Measurements from ENCODE around the gene DDX10. TPM values are rescaled to one million over a fixed set of nuclear protein-coding genes. Genes with fewer than 3 reads are reported as not detected.
A peak's percentile ranks its signal among the peaks of the same experiment; 100 is the strongest.
"Not testable (repeated sequence)": the region's sequence is repeated elsewhere in the genome, so short reads cannot be mapped to it uniquely, and the experiment has no call there.

Gene DDX10
- 39.1 and 43.4 TPM in 2 replicates for total RNA-seq (2014; rRNA removed; shearing (Covaris generic))

DNA sequence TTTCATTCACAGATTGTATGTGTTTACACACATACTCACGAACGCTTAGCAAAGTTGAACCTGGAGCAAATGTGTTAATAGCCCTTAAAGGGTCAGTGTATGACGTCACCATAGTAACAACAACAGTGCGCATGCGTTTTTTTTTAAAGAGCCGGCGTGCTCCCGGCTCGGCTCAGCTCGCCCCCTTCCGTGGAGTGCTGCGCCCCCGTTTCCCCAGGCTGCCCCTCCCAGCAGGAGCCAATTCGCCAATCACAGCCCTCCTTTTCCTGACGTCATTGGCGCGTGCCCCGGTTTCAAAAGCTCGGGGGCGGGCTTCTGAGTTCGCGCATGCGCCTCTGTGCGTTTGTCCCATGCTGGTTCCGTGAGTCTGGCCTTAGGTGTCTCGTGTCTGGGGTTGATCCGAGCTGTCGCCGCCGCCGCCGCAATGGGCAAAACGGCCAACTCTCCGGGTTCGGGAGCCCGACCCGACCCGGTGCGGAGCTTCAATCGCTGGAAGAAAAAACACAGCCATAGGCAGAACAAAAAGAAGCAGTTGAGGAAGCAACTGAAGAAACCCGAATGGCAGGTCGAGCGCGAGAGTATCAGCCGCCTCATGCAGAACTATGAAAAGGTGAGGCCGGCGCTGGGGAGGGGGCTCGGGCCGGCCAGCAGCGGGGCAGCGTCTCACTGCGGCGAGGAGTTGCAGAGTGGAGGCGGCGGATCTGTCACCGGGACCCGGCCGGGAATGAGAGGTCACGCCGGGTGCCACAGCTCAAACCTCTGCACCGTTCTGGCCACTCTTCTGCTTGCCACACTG is at the start of gene DDX10:
Gene DDX10, plus strand, starts transcription at position 340 of the 796 bp plus-strand sequence. Its CDS starts 85 bp downstream, at position 425.
- Histone ChIP-seq H3K4me3 (peak within 1 kb of the TSS; percentile 93), H3K9me3 (replicated peaks) (no peaks in the 10 kb centered on the region), H3K27ac (peak within 1 kb of the TSS; percentile 62), H3K27me3 (no peaks in the 10 kb centered on the region), H3K4me1 (peaks cover 2% of the 10 kb centered on the region), H3K36me3 (no peaks in the 10 kb centered on the region)
- DNase-seq = peak; percentile 95 to 97

DNA sequence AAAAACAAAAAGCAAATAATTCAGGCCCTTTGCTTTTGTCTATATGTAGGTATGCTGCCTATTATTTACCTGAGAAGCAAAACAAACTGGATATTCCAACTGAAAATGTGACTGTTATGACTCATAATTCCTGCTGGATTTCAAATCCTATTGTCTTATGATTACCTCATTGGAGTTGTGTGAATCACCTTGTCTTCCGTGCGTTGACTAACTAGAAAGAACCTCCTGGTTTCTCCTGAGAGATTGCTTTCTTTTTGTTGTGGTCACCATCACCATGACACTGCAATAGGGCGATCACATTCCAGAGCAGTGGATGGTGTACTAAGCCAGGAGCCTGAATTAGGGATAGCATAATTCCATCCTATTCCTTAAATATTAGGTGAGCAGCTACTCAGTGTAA is 48.3 kb upstream of the DDX10 start:
- Histone ChIP-seq H3K4me3 (no peak overlapping the region), H3K27ac (no peak overlapping the region), H3K27me3 (no peaks in the 10 kb centered on the region), H3K36me3 (no peaks in the 10 kb centered on the region), H3K4me1 (peaks cover 8% of the 10 kb centered on the region), H3K9me3 (replicated peaks) (no peaks in the 10 kb centered on the region)
- no peak for DNase-seq

DNA sequence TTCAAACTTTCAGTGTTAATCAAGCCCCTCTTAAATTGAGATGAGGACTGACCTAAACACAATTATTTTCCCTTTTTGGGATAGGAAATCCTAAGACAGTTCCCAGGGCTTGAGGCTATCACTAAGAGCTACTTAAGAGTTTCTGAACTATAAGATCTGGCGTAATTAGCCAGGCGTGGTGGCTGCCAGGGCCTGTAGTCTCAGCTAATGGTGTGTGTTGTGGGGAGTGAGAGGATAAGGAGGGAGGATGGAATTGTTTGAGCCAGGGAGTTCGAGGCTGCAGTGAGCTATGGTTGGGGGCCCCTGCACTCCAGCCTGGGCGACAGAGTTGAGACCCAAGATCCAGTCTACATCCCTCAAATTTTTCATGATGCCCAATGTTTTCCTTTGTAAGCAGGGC is 47.8 kb upstream of the DDX10 start:
- Histone ChIP-seq H3K27ac (no peak overlapping the region), H3K4me1 (peaks cover 13% of the 10 kb centered on the region), H3K27me3 (no peaks in the 10 kb centered on the region), H3K9me3 (replicated peaks) (no peaks in the 10 kb centered on the region), H3K36me3 (no peaks in the 10 kb centered on the region), H3K4me3 (no peak overlapping the region)
- no peak for DNase-seq

DNA sequence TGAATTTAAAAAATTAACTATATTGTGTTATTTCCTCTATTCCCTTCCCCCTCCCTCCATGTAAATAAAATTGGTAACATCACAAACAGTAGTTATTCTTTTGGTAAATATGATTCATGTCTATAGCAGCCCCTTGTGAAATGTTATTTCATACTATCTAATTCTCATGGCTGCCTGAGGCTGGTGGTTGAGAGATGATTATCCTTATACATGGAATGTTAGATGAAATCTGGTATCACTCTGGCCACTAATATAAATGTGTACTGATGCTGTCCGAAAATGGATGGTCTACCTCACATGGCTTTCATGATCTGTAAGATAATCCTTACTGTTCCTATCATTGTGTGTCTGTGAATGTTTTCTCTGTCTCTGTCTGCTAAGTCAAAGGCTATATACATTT is 46.3 kb upstream of the DDX10 start:
- H3K9me3 ChIP-seq (replicated peaks) = no peaks in the 10 kb centered on the region
- no peak overlapping the region for H3K4me3 ChIP-seq
- no peaks in the 10 kb centered on the region for H3K27me3 ChIP-seq
- DNase-seq = no peak
- peaks cover 16% of the 10 kb centered on the region for H3K4me1 ChIP-seq
- no peak overlapping the region for H3K27ac ChIP-seq
- H3K36me3 ChIP-seq = no peaks in the 10 kb centered on the region

DNA sequence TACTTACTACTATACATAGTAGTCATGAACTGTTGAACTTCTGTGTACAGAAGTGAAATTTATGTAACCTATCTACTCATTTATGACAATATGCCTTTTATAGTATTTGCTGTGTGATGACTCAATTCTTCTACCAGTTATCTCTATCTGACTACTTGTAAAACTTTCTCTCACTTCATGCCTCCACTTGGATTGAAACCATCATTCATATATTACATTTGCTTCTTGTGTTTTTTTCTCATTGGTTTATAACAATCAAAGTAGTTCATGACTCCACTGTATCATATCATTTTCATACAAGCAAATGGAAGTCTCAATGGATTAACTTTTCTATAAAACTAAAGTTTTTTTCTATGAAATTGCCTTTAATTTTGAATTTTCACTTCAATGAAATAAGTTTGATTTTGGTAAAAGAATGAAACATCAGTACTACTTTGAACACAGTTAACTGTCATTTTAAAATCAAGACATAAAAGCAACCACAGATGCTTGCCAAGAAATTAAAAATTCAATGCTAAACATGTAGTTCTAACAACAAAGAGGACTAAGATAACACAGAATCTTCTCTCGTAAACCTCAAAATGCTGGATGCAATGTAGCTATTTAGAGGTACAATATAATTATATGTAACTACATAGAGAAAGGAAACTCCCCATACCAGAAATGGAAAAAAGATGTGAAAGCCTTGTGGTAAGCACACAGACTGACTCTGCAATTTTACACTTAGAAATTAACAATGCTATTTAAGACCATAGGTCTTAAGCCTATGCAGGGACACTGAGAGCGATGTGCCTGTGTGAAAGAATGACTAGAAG is 43.7 kb upstream of the DDX10 start:
- Histone ChIP-seq H3K27me3 (no peaks in the 10 kb centered on the region), H3K4me3 (no peak overlapping the region), H3K9me3 (replicated peaks) (no peaks in the 10 kb centered on the region), H3K36me3 (no peaks in the 10 kb centered on the region), H3K4me1 (peaks cover 16% of the 10 kb centered on the region), H3K27ac (no peak overlapping the region)
- no peak for DNase-seq

DNA sequence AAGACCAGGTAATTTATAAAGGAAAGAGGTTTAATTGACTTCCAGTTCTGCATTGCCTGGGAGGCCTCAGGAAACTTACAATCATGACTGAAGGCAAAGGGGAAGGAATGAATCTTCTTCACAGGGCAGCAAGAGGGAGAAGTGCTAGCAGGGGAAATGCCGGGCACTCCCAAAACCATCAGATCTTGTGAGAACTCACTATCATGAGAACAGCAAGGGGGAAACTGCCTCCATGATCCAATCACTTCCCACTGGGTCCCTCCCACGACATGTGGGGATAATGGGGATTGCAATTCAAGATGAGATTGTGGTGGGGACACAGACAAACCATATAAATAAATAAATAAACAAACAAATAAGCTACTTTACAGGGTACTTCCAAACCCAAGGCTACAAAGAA is 42.5 kb upstream of the DDX10 start:
- H3K27me3 ChIP-seq = no peaks in the 10 kb centered on the region
- H3K27ac ChIP-seq = no peak overlapping the region
- no peaks in the 10 kb centered on the region for H3K36me3 ChIP-seq
- H3K4me1 ChIP-seq = peaks cover 16% of the 10 kb centered on the region
- no peak for DNase-seq
- H3K9me3 ChIP-seq (replicated peaks) = no peaks in the 10 kb centered on the region
- H3K4me3 ChIP-seq = no peak overlapping the region

DNA sequence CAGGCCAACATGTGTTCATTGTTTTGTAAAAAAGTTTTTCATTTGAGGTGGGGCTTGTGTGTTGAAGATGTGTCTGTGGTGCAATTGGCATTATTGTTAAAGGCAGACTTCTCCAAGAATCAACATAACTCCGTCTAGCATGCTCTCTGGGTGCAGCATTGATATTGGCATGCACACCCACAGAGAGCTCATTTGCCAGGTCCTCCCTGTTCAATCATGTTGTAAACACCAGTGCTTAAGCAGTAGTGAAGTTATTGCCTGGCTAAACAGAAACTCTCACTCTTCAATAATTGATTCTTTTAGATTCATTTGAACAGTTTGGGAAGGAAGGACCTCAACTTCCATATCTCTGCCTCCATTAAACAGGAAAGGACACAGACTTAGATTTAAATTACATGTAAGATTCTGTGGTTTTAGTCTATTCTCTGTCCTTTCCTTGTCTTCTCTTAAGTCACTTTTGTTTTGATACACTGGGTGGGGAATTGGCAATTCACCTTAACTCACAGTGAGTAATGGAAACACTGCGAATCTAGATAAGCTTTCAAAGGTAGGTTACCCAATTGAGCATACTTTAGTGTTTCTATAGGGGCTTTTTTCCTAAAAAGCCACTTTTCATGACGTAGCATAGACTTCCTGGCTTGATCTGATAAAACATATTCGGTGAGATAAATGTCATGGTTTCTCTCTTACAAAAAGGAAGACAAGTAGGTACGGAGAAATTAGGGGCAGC is 40.5 kb upstream of the DDX10 start:
- no peaks in the 10 kb centered on the region for H3K9me3 ChIP-seq (replicated peaks)
- H3K36me3 ChIP-seq = no peaks in the 10 kb centered on the region
- peaks cover 16% of the 10 kb centered on the region for H3K4me1 ChIP-seq
- H3K27me3 ChIP-seq = no peaks in the 10 kb centered on the region
- no peak overlapping the region for H3K27ac ChIP-seq
- DNase-seq = no peak
- H3K4me3 ChIP-seq = no peak overlapping the region

DNA sequence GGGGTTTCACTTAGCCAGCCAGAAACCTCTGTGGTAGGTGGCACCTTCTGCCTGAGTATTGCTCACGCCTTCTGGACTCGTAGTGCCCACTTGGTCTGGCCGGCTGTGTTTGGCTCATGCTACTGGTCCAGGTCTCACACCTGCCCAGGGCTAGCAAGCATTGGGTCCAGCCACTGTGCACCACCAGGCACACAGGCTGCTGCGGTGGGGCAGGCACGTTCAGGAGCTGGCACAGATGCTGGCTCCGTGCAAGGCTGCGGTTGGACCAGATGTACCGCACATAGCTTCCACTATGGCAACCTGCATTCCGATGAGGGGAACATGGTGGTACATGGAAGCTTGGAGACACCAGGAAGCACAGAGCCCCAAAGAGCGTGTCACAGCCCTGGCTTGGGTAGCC is 36.5 kb upstream of the DDX10 start:
- no peaks in the 10 kb centered on the region for H3K36me3 ChIP-seq
- H3K4me1 ChIP-seq = no peaks in the 10 kb centered on the region
- H3K27me3 ChIP-seq = no peaks in the 10 kb centered on the region
- H3K27ac ChIP-seq = no peak overlapping the region
- no peak overlapping the region for H3K4me3 ChIP-seq
- H3K9me3 ChIP-seq (replicated peaks) = no peaks in the 10 kb centered on the region
- no peak for DNase-seq

DNA sequence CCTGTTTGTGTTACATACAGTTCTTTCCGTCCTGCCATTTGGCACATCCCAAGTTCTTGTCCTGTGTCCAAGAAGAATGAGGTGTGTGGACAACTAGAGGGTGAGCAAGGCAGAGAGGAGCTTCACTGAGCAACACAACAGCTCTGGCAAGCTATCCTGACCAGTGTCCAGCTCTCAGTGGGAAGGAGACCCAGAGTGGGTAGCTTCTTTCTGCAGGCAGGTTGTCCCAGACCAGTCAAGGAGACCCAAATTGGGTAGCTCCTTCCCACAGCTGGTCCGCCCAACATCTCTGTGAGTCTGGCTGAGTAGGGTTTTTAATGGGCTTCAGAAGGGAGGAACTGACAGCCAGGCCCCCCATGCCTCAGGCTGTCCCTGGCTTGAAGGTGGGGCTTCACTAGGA is 36.1 kb upstream of the DDX10 start:
- Histone ChIP-seq H3K9me3 (replicated peaks) (no peaks in the 10 kb centered on the region), H3K27me3 (no peaks in the 10 kb centered on the region), H3K27ac (no peak overlapping the region), H3K4me1 (no peaks in the 10 kb centered on the region), H3K36me3 (no peaks in the 10 kb centered on the region), H3K4me3 (no peak overlapping the region)
- no peak for DNase-seq

DNA sequence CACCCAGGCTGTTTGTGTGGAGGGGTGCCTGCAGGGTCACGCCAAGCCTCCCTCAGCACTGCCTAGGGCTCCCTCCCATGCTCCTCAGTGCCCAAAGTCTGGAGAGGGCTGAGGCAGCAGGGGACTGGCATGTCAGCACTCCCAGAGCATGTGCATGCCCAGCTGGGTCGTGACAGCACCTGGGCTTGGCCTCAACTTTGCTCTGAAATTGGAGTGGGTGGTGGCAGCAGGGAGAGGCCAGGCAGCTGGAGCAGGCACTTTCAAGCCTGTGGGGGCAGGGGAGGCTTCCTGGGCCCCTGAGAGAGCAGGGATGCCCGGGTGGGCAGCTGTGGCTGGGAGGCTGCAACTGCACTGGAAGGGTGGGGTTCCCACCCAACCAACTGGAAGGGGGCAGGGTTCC is 35.6 kb upstream of the DDX10 start:
- no peak for DNase-seq
- Histone ChIP-seq H3K36me3 (no peaks in the 10 kb centered on the region), H3K27me3 (no peaks in the 10 kb centered on the region), H3K9me3 (replicated peaks) (no peaks in the 10 kb centered on the region), H3K27ac (no peak overlapping the region), H3K4me1 (no peaks in the 10 kb centered on the region), H3K4me3 (no peak overlapping the region)

DNA sequence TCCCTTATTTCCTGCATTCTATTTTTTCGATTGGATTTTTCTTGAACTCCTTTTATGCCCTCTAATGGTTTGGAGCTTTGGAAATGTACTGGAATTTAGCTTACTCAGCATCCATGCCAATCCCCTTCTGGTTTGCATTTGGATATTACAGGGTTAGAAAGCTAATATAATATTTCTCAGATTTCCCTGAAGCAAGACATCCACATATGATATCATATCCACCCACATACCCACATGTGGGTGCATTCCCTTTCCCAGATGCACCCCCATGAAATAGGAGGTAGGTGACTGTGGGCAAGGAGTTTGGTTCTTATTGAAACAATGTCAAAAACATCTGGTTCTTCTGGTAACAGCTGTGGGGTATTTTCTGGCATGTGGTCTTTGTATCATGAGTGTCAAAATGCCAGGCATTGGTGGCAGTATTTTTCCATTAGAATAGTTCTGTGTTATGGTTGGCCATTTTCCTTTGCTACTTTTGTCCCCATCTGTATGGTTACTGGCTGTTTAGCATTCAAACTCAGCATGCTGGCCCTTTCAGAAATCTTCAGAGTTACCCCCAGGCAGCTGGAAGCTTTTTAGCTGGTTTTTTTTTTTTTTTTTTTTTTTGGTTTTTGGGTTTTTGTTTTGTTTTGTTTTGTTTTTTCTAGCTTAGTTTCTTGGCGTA is 32.7 kb upstream of the DDX10 start:
- H3K27ac ChIP-seq = no peak overlapping the region
- no peaks in the 10 kb centered on the region for H3K9me3 ChIP-seq (replicated peaks)
- no peaks in the 10 kb centered on the region for H3K36me3 ChIP-seq
- no peak for DNase-seq
- H3K4me1 ChIP-seq = no peaks in the 10 kb centered on the region
- H3K4me3 ChIP-seq = no peak overlapping the region
- no peaks in the 10 kb centered on the region for H3K27me3 ChIP-seq

DNA sequence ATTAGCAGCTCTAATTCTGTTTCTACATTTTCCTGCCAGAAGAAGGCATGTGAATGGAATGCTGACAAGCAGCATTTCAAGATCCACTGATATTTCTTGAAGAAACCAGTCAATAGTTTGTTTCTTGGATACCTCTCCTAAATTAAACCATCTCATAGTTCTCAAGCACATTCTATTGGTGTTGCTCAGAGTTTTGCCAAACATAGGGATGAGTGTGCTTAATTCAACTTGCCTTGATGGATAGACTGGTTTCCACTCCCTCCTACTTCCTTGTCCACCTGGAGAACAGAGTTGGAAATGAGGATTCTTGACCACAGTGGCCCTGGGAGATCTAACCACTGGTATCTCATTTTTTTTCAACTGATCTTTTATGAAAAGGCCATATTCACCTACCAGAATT is 29.8 kb upstream of the DDX10 start:
- H3K4me1 ChIP-seq = no peaks in the 10 kb centered on the region
- H3K9me3 ChIP-seq (replicated peaks) = no peaks in the 10 kb centered on the region
- no peak for DNase-seq
- H3K27me3 ChIP-seq = no peaks in the 10 kb centered on the region
- H3K4me3 ChIP-seq = no peak overlapping the region
- no peaks in the 10 kb centered on the region for H3K36me3 ChIP-seq
- H3K27ac ChIP-seq = no peak overlapping the region

DNA sequence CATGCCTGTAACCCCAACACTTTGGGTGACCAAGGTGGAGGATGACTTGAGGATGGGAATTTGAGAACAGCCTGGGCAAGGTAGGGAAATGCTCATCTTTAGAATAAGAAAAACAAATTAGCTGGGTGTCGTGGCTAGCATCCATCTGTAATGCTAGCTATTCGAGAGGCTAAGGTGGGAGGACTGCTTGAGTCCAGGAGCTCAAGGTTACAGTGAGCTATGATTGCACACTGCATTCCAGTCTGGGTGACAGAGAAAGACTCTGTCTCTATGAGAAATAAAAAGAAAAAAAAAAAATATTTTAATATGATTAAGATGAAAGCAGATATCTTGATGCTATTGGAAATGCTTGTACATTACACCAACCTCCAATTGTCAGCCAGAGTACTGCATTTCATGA is 28.6 kb upstream of the DDX10 start:
- Histone ChIP-seq H3K36me3 (no peaks in the 10 kb centered on the region), H3K27ac (no peak overlapping the region), H3K27me3 (no peaks in the 10 kb centered on the region), H3K9me3 (replicated peaks) (no peaks in the 10 kb centered on the region), H3K4me3 (no peak overlapping the region), H3K4me1 (no peaks in the 10 kb centered on the region)
- no peak for DNase-seq

DNA sequence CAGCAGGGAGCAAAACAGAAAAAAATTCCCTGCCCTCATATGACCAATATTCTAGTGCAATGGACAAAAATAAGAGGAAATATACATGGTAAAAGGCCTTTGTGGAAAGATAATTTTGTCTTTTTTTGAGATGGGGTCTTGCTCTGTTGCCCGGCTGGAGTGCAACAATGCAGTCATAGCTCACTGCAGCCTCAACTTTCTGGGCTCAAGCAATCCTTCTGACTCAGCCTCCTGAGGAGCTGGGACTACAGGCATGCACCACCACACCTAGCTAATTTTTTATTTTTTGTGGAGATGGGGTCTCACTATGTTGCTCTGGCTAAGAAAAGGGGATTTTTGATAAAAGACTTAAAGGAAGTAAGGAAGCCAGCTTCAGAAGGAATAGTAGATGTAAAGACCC is 25.7 kb upstream of the DDX10 start:
- Histone ChIP-seq H3K27ac (no peak overlapping the region), H3K36me3 (no peaks in the 10 kb centered on the region), H3K4me3 (no peak overlapping the region), H3K27me3 (no peaks in the 10 kb centered on the region), H3K9me3 (replicated peaks) (no peaks in the 10 kb centered on the region), H3K4me1 (no peaks in the 10 kb centered on the region)
- DNase-seq = no peak

DNA sequence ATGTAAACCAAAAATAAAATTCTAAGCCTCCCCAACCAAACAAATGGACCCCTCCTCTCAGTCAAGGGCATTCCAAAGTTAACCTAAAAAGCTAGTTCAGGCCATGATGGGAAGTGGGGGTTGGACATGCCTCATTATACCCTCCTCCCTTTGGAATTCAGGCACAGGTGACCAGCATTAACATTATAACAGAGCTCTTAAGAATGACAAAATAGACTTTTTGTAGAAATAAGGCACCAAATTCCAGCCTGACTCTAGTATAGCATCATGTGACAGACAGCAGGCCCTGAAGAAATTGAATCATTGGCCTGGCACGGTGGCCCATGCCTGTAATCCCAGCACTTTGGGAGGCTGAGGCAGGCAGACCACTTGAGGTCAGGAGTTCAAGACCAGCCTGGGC is 23.1 kb upstream of the DDX10 start:
- not testable (repeated sequence) for H3K9me3 ChIP-seq (replicated peaks); H3K36me3 ChIP-seq; H3K4me1 ChIP-seq; H3K27me3 ChIP-seq; DNase-seq; H3K4me3 ChIP-seq; H3K27ac ChIP-seq
